HPDE6-E6E7 (cell line): ENCODE measurements around the gene RDH13.
A peak's percentile ranks its signal among the peaks of the same experiment; 100 is the strongest.
"Not testable (repeated sequence)": the region's sequence is repeated elsewhere in the genome, so short reads cannot be mapped to it uniquely, and the experiment has no call there.

Source experiments
- DNase-seq: peaks from one replicate; pipeline ENCODE4 v3.0.0; 2011; ENCODE audit warnings: missing footprints; ENCODE audit errors: extremely low spot score

The RDH13 gene, protein sequence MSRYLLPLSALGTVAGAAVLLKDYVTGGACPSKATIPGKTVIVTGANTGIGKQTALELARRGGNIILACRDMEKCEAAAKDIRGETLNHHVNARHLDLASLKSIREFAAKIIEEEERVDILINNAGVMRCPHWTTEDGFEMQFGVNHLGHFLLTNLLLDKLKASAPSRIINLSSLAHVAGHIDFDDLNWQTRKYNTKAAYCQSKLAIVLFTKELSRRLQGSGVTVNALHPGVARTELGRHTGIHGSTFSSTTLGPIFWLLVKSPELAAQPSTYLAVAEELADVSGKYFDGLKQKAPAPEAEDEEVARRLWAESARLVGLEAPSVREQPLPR

DNA sequence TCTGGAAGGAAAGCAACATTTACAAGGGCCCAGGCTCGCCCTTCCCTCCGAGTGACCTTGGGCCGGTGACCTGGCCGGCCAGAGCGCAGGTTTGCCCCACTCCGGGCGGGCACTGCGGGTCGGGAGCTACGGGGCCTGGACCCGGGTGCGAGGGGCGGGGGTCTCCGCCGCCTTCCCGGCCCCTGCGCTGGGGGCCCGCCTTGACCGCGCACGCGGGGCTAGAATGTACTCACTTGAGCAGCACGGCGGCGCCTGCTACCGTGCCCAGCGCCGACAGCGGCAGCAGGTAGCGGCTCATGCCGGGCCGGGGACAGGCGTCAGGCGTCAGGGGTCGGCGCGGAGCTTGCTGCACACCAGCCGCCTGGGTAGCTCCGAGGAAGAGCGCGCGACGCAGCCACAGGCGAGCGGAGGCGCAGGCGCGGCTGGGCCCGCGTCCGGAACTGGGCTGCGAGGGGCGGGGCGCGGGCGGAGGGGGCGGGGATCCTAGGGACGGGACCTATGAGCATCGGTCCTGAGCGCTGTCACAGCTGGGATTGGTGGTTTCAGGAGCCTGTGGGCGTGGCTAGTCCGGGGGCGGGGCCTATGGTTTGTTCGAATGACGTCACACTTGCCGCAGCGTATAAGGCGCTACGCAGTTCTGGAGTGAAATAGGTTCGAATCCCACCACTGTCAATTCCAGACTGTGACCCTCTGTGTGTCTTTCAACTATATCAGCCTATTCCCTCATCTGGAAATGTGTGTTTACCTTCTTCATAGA lies at the start of gene RDH13:
Gene RDH13 (minus strand): TSS at position 414 of the 757 bp plus-strand sequence. CDS start 116 bp downstream, at position 298.
- peak; percentile 96 for DNase-seq

DNA sequence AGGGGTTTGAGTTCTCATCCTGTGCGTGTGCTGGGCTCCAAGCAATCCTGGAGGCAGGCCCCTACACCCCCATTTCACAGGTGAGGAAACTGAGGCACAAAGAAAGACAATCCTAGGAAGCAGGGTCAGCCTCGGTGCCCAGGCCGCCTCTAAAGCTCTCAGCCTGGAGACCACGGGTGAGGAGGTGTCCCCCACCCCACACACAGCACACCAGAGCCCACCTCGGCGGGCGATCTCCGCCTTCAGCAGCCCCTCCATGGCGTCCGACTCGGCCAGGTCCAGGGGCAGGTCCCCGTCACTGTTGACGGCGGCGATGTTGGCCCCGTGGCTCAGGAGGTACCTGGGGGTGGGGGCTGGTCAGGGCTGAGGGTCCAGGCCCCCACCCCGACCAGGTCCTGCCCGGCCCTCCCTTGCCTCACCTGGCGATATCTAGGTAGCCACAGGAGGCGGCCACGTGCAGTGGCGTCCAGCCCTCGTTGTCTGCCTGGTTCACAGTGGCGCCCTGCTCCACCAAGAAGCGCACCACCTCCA lies 49.4 kb upstream of the RDH13 start:
- DNase-seq = no peak

DNA sequence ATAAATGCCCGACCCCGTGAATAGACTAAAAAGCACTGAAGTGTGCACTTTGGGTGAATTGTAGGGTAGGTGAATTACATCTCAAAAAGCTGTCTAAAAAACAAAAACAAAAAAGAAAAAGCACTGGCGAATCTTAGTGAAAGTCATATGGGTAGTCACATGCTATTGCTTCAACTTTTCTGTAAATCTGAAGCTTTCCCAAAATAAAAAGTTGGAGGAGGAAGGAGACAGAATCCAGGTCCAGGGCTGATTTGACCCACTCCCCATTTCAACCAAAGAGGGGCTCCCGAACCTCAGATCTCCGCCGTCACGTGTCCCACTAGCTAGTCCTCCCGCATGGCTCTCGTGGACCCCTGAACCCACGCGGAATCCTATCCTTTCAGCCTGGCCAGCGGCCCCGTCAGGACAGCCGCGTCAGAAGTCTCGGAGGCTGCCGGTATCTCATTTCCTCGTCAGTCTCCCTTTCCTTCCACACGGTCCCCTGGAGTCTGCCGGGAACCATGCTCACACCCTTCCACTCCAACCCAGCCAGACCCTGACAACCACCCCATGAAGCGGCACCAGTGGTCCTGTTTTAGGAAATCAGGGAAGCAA lies 48.4 kb upstream of the RDH13 start:
- no peak for DNase-seq

DNA sequence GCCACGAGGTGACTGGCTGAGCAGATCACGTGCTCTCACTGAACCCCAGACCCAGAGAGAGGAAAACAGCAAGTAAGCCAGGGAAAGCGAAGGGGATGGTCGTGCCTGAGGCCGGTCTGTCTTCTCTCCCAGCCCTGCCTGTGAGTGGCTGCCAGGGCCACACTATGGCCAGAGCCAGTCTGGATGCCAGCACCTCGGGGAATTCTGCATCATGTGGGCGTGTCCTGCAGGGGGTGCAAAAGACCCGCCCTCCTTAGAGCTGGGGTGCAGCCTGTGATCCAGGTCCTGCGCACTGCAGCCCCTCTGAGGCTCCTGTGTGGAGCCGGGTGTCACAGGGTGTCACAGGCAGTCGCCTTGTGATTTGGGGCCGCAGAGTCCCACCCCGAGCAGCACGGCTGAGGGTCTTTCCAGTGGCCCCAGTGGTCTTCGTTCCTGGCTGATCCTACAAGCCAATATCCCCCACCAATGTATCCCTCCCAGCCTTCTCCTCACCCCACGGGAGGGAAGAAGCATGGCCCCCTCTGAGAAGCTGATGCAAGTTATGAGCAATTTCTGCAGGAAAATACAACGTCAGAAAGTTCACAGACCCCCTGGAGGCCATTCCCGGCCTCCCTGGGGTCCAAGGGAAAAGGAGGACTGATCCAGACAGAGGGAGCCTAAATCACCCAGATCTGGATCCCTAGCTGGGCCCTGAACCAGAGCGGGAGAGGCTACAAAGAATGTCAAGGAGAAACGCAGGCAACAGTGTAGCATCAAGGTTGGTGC lies 46.8 kb upstream of the RDH13 start:
- DNase-seq = no peak

DNA sequence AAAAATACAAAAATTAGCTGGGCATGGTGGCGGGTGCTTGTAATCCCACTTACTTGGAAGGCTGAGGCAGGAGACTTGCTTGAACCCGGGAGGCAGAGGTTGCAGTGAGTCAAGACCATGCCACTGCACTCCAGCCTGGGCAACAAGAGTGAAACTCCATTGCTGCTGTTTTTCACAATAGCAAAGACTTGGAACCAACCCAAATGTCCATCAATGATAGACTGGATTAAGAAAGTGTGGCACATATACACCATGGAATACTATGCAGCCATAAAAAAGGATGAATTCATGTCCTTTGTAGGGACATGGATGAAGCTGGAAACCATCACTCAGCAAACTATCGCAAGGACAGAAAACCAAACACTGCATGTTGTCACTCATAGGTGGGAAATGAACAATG lies 44.3 kb upstream of the RDH13 start:
- not testable (repeated sequence) for DNase-seq

DNA sequence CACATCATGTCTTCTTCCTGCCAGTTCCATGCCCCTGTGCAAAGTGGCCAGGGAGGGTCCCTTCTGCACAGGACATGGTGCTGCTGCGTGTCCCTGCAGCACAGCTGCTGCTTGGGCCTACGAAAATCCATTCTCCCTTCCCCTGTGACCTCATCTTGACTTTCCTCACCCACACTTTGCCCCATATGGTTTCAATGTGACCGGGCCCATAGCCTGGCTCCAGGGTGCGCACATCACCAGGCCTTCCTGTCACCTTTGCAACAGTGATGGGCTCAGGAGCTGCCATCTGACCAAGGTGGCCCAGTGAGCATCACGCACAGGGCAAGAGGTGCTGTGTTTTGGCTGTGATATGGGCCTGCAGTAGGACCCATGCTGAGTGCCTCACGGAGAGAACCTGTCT lies 43.6 kb upstream of the RDH13 start:
- no peak for DNase-seq

DNA sequence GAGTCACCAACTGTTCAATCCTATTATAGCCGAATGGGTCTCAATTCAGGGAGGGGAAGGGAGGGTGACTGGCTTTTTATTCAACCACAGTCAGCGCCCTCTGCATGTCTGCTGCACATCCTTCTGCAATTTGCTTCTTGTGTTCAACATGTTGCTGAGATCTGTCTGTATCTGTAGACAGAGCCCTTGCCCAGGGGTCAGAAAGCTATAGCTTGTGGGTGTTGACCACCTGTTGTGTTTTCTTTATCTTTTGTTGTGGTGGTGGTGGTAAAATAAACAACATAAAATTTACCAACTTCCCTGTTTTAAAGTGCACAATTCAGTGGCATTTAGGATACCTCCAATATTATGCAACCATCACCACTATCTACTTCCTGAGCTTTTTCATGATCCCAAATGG lies 42.3 kb upstream of the RDH13 start:
- DNase-seq = no peak

DNA sequence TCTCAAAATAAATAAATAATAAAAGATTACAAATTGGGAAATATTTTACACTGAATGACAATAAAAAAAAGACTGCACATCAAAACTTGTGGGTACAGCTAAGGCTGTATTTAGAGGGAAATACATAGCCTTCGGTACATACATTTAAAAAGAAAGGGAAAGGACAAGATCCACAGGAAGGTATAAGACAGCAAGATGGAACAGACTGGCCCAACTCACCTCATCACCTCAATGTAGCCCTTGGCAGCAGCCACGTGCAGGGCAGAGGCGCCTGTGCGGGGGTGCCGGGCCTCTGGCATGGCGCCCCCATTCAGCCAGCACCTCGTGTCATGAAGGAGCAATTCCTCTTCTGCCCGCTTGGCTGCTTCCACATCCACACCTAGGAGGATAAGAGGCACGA lies 40.2 kb upstream of the RDH13 start:
- no peak for DNase-seq

DNA sequence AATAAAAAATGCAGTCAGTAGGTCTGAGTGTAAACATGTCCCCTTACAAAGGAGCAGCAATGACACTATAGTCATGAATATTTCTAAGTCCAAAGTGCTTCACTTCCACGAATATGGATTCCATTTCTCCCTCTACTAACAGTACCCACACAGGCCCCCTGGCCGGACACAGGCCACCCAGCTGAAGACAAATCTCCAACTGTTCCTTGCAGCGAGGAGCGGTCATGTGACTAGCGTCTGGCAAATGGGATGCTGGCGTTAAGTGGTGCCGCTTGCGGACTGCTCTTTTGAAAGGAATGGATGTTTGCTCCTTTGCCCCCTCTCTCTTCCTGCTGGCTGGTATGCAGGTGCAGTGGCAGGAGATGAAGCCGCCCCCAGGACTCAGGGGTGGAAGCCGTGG lies 38.3 kb upstream of the RDH13 start:
- no peak for DNase-seq

DNA sequence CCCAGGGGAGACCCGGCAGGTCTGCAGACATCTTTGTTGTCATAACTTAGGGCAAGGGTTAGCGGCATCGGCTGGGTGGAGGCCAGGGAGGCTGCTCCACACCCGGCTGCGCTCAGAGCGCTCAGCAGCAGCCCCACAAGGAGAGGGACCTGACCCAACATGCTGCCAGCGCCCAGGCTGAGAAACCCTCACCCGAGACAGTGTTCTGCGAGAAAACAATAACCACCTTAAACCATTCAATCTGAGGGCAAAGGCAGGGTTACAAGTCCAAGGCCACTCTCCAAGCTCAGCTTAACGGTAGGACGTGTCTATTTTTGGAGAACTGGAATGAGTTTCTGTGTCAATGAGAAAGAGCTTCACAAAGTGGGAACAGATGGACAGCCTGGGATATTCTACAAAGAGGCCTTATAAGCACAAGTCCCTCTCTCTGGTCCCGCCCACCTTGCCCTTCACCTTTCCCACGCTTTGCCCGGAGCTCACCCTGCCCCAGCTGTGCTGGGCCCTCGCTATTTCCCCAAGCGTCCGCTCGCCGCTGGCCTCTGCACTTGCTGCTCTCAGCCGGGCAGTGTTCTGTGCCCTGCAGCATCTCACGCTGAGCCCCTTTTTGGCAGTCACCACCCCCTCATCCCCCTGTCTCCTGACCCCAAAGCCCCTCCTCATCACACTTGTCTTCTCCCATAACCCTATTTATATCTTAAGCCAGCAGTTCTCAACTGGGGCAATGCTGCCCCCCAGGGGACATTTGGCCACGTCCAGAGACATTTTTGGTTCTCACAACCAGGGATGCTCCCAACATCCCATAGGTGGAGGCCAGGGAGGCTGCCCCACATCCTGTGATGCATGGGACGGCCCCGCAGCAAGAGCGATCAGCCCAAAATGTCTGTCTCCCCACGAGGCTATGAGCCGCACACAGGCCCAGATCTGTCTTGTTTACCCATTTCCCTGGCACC lies 36.9 kb upstream of the RDH13 start:
- no peak for DNase-seq

DNA sequence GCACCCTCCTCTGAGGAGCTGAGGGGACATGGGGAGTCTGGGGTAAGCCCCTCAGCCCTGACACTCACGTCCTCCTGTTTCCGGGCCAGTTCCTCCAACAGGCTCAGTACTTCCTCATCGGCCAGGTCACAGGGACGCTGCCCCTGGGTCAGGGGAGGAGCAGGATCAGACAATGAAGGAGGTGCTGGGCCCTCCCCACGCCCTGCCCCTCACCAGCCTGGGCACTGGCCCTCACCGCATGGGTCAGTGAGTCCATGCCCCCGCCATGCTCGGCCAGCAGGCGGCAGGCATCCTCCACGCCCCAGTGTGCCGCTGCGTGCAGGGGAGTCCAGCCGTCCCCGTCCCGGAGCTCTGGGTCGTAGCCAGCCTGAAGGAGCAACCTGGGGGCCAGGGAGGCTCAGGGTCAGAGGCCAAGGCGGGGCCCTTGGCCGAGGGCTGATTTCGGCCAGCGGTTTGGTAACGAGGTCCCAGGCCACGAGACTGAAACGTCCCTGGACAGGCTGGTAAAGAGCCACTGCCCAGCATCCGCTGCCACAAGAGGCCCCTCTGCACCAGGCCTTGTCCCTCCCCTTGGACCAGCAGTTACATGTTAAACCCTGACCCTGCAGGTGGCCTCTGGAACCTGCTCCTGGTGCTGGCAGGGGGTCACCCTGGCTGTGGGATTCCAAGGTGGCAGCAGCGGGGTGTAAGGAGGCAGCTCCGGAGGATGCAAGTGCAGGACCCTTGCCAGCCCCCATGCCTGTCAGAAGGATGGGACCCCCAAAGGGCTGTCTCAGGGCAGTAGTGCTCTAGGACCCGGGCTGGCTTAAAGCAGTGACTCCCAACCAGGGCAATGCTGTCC lies 36.0 kb upstream of the RDH13 start:
- DNase-seq = no peak

DNA sequence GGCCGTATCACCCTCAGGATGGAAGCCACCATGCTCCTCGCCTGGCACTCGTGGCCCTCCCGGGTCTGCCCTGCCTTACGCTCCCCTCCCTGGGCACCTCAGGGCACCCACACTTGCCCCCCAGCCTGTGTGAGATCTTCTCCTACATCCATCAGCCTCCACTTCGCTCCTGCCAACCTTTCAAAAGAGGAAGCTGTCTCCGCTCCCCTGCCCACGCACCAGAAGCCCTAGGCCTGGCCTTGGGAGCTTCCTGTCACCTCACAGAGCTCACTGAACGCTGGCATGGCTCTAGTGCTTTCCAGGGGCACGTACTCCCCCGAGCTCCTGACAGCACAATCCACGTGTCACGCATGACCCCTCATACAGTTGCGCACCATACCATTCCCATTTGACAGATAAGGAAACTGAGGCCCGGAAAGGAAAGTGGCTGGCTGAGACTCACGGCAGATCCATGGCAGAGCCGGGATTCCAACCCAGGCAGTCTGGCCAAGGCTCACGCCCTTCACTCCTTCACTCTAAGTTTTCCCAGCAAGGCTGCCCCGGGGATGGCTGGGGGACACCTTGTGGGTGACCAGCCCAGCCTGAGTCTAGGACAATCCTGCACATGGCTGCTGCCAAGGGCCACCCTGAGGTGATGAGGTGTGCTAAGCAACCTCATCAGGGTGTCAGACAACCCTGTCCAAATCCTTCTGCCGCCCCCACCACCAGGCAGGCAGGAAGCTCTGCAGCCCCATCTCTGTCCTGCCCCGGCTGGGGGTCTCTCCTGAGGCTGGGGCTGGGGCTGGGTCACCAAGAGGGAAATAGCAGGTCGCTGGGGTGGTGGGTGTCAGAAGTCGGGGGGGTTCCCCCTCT lies 35.1 kb upstream of the RDH13 start:
- DNase-seq = no peak

DNA sequence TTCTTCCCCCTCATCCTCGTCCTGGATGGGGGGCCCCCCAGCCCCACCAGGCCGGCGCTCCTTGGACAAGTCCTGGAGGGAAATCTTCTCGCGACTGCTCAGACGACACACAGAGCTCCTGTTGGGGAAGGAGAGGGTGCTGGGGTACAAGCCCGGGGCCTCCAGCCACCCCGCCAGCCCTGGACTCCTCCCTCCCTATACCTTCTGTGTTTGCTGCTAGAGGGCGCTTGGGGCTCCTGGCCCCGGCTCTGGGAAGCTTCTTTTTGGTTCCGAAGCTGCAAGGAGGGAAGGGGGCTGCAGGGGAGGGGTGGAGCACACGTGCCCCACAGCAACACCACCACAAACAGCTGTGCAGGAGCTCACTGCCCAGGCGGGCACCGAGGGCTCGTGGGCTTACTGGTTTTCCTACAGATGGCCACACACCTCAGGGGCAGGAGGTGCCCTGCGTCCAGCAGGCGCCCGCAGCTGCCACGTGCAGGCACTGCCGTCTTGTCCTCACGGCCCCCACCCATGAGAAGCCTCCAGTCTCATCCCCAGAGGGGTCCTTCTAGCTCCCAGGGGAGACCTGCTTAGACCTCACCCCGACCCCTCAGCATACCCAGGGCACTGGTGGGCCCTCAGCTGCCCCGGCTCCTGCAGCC lies 33.2 kb upstream of the RDH13 start:
- no peak for DNase-seq

DNA sequence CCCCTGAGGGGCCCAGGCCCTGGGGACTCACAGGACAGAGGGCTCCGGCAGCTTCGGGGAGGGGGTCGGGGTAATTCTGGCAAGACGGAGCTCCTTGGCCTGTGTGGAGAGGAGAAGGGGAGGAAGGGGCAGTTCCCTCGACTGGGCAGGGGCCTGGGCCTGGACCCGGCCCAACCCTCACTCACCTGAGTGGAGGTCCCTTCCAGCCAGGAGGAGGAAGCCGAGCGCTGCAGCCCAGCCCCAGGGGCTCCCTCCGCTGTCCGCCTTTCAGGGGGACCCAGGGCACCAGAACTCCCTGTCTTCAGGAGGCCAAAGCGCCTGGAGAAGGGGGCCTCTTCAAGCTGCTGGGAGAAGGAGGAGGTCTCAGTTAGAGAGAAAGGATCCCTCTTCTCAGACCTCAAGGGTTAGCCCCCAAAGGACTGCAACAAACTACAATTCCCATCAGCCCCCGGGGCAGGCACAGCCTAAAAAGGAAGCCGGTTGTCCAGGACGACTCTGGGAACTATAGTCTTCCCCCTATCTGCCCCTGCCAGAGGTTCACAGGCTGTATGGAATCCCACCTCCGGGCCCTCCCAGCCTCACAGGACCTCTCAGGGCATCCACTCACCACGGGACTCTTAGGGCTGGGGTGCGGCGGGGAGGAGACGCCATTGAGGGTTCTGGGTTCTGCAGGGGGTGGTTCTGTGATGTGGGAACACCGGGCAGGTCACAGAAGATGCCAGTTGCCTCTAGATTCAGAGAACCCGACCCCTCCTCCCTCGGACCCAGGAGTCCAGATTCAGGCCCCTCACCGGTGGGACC lies 32.5 kb upstream of the RDH13 start:
- no peak for DNase-seq

DNA sequence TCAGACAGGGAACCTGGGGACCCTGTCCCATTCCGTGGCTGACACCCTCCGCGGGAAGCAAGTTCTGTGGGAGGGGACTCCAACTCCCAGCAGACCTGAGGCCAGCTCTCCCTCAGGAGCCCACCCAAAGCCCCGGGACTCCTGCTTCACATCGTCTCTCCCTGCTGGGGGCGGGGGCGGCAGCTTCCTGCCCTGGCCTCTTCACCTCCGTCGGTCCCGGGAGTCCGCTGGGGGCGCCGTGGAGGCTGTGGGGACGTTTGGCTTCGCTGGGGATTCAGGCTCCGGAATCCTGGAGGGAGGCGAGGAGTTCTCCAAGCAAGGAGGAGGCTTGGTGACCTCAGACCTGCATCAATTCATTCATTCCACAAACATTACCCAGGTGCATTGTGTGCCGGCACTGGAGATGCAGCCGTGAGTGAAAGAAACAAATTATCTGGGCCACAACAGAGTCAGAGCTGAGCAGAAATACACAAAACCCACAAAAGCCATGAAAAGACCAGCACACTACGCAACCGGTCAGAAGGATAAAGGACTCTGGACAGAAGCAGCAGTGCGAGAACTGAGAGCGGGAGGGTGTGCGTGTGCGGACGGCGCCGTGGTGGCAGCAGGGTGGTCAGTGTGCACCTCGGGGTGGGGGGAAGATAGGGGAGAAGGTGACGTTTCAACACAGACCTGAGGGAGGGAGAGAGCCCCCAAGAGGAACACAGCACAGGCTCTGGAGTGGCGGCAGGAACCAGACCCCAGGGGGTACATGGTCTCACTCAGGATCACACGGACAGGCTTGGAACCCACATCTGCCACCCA lies 31.7 kb upstream of the RDH13 start:
- no peak for DNase-seq

DNA sequence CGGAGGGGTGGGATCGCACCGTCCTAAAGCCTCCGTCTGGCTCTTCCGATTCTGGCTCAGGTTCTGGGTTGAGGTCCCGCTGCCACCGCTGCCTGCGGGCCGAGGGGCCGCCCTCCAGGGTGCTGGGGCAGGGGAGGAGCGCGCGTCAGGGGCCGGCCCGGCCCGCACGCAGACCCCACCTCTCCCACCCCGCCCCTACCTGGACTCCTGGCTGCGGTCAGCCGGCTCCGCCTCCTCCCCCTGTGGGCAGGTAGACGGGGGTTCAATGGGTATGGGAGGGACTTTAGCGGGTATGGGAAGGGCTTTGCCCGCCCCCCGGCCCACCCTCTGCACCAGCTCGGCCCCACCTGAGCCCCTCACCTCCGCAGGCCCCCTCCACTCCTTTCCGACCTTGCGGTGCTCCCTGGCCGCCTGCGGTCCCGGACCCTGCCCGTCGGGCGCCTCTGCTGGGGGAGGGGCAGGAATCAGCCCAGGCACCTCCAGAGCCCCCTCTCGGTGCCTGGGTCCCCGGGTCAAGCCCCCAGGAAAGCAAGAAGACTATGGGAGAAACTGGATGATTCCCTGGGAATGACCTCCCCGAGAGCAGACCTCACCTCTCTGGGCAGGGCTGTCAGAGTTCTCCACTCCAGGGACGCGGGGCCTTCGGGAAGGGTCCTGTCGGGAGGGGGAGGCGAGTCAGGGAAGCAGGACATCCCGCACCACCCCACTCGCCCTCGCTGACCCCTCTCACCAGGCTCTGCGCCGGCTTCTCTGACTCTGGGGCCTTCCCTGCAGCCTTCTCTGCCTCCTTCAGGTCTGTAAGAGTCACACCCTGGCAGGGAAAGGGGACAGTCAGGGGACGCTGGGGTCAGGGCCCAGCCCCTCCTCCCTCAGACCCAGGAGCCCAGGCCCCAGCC lies 29.7 kb upstream of the RDH13 start:
- DNase-seq = no peak
